Measurements from ENCODE around the gene BRPF3.

The BRPF3 gene

DNA sequence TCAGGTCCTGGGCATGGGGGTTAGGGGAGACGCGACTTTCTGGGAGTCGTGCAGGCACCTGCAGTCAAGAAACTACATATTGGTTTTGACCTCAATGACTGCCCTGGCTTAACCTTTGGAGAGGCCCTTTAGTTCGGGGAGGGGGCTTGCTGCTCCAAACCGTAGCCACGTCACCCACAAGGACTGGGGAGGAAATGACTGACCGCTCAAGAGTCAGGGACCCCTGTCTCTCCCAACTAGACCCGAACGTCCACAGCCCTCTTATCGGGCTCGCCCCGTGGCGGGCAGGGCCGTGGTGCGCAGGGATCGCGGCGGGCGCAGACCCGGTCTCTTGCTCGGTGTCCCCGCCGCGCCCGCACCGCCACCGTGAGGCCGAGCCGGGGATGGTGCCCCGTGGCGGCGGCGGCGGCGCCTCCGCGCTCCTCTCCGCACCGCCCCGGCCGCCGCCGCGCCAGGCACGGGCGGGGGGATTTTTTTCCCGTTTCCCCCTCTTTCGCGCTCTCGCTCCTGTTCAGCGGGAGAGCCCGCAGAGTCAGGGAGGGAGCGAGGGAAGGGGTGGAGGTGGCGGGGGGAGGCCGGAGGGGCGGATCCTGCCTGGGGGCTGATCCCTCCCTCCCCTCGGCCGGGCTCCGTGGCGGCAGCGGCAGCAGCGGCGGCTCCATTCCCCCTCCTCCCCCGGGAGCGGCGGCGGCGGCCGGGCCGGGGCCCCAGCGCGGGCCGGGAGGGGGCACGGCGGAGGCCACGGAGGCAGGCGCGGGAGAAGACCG lies at the start of gene BRPF3:
Gene BRPF3, plus strand, starts transcription at position 632 of the 767 bp plus-strand sequence. CDS start 3,579 bp downstream, outside the sequence.
- DNase-seq = peak; percentile 39

DNA sequence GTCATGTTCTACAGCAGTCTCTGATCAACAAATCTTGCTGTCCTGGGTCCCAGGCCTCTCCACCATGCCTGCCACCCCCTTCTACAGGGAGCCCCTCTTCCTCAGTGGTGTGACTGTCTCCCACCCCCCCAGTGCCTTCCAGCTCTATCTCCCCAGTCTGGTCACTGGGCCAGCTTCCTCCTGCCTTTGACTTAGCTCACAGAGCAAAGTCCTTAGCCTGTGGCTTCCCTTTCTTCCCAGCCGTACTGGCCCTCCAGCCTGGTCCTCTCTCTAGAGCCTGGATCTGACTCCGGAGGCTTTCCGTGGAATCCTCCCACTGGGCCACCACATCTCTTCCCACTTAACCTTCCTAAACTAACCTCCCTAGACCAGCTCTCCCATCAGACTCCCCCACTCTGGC lies 49.2 kb upstream of the BRPF3 start:
- DNase-seq = no peak

DNA sequence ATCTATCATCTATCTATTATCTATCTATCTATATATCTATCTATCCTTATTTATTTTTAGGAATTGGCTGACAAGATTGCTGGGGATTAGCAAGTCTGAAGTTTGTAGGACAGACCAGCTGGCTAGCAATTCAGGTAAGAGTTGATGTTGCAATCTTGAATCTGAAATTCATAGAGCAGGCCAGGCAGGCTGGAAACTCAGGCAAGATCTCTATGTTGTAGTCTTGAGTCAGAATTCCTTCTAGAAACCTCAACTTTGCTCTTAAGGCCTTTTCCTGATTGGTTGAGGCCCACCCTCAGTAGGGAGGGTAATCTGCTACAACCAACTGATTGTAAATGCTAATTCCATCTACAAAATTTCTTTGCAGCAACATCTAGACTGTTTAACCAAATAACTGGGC lies 47.1 kb upstream of the BRPF3 start:
- no peak for DNase-seq

DNA sequence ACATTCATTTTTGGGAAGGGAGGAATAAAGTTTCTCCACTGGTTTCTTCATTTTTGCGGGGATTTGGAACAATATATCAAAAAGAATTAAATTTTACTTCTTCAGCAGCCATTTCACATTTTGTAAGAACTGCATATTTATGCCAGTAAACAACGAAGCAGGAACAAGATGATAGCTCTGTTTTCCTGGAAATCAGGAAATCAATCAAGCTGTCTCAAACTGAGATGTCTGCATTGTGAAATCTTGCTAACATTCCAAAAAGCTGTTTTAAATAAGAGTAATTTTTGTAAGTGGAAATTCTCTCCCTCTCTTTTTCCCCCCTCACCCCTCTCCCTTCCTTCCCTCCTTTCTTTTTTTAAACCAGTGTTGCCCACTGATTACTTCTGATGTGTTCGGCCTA lies 46.3 kb upstream of the BRPF3 start:
- DNase-seq = no peak

DNA sequence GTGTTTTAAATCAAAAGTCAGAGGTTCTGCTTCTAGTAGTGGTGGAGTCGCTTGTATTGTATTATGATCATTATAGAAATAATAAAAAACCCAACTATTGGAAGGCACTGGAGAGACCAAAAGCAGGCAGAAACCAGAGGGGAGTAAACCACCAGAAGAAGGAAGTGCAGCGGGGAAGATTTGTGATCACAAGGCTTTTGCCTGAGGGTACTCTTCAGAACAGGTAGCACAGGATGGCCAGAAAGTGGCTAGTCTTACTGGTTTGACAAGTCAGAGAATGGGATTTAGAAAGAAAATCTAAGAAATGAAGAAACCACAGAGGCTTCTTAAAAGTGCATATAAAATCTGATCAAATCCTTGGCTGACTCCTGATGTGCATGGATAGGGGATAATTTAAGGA lies 42.3 kb upstream of the BRPF3 start:
- no peak for DNase-seq

DNA sequence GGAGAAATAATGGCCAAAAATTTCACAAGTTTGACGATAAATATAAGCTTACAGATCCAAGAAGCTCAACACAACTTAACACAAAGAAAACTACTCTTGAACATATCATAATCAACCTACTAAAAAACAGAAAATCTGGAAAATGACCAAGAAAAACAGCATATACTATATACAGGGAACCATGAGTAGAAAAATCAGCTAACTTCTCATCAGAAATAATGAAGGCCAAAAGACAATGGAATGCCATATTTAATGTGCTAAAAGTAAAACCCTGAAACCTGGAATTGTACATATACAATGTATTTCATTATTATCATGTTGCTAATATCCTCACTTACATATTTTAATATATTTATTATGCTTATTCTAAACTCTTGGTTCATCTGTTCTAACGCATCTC lies 40.9 kb upstream of the BRPF3 start:
- no peak for DNase-seq

DNA sequence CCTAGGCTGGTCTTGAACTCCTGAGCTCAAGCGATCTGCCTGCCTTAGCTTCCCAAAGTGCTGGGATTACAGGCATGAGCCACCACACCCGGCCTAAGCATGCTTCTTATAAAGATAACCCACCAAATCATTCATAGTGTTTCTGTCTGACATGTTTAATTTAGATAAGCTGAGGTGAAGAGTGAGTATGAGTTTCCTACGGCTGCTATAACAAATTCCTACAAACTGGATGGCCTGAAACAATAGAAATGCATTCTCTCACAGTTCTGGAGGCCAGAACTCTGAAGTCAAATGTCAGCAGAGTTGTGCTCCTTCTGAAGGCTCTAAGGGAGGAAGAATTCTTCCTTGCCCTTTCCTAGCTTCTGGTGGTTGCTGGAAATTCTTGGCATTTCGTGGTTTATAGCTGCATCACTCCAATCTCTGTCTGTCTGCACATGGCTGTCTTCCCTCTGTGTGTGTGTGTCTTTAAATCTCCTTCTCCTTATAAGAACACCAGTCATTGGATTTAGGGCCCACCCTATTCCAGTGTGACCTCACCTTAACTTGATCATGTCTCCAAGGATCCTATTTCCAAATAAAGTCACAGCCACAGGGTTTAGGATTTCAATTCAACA lies 36.3 kb upstream of the BRPF3 start:
- DNase-seq = no peak

DNA sequence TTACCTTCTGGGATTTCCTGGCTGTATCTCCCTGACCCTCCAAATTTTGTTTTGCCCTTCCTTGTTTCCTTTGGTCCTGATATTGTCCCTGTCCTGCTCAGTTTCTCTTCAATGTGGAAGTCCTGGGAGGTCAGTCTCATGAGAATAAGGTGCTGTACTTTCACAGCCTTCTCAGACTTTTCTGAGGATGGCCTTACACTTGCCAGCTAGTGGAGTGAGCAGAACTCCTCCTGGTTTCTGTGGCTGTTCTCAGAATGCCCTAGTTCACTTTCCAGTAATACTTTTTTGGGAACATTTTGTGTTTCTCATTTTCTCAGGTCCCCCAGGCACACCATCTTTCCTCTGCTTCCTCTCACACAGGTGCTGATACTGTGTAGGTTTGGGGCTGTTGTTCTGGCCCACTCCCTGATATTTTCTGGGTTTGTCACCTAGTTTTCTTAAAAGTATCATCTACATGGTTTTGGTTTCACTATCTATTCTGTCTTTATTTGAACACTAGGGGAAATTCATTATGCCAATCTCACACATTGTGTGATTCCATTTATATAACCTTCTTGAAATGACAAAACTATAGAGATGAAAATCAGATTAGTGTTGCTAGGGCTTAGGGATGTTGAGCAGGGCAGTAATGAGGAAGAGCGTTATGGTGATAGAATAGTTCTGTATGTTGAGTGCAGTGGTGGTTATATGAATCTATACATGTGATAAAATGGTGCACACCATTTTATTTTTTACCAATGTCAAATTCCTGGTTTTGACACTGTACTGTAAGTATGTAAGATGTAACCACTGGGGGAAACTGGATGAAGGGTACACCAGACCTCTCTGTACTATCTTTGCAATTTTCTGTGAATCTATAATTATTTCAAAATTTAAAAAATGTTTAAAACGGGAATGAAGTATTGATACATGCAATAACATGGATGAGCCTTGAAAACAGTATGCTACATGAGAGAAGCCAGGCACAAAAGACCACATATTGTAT lies 27.2 kb upstream of the BRPF3 start:
- DNase-seq = no peak

DNA sequence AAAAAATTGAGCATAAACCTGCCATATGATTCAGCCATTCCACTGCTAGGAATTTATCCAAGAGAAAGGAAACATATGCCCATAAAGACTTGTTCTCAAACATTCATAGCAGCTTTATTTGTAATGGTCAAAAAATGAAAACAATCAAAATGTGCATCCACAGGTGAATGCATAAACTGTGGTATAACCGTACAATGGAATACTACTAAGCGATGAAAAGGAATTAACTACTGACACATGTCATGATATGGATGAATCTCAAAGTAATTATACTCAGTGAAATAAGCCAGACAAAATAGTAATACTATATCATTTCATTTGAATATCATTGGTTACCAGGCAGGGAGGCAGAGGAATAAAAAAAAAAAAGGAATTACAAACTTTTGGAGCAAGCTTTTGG lies 25.8 kb upstream of the BRPF3 start:
- DNase-seq = no peak

DNA sequence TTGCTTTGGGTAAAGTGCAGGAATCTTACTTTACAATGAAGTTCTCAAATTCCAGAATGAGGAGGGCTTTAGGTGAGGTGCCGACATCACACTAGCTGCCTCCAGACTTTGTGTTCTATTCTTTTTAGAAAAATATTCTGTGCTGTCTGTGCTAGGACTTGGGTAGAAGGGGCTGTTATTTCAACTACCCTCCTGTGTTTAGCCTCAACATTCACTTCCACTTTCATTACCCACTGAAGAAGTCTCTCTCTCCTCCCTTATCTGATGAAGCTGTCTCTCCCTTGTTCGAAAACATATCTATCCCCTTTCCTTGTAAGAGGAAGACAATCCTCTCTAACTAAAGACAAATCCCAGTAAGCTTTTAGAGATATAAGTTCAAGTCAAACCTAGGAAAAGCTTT lies 25.0 kb upstream of the BRPF3 start:
- no peak for DNase-seq

DNA sequence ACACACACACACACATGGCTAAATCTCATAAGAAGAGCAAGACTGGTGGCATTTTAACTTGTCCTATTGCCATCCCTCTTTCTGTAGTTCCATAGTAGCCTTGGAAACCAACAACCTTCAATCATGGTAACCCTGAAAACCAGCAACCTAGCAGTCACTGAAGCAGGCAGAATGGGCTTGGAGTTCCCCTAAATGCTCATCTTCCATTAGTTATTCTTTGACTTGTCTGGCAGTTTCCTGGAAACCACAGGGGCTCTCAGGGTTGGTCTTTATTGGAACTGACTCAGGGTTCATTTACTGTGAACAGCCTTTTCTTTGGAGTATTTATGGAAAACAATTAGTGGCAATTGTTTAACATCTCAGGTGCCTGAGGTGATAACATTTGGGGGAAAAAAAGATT lies 19.4 kb upstream of the BRPF3 start:
- no peak for DNase-seq

DNA sequence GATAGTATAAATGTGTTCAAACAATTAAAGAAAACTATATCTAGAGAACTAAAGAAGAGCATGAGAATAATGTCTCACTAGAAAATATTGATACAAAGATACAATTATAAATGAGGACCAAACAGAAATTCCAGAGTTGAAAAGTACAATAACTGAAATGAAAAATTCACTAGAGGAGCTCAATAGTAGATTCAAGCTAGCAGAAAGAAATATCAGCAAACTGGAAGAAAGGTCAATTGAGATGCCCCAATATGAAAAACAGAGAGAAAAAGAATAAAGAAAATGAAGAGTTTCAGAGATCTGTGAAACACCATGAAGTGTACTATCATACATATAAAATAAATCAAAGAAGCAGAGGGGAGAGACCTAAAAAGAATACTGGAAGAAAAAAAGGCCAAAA lies 18.0 kb upstream of the BRPF3 start:
- no peak for DNase-seq

DNA sequence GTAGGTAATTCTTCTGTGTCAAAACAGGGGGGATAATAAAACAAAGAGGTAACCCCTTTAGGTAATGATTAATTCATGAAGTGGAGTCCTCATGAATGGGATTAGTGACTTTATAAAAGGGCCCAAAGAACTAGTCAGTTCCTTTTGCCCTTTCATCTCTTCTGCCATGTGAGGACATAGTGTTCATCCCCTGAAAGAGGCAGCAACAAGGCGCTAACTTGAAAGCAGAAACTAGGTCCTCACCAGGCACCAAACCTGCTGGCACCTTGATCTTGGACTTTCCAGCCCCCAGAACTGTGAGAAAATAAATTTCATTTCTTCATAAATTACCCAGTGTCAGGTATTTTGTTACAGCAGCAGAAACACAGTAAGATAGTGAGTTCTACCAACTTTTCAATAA lies 16.4 kb upstream of the BRPF3 start:
- no peak for DNase-seq

DNA sequence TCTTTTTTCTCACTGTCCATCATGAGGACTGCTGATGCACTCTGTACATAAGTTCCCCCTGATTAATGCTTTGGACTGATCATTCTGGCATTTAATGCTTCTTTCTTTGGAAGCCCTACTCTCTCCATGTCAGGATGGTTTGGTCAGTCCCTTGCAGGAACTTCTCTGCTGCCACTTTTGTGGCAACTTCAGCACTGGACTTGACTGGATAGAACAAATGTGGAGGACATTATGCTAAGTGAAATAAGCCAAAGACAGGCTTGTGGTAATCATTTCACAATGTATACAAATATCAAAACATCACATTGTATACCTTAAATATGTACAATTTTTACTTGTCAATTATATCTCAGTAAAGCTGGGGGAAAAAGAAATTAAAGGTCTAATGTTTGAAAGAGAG lies 12.2 kb upstream of the BRPF3 start:
- DNase-seq = no peak

DNA sequence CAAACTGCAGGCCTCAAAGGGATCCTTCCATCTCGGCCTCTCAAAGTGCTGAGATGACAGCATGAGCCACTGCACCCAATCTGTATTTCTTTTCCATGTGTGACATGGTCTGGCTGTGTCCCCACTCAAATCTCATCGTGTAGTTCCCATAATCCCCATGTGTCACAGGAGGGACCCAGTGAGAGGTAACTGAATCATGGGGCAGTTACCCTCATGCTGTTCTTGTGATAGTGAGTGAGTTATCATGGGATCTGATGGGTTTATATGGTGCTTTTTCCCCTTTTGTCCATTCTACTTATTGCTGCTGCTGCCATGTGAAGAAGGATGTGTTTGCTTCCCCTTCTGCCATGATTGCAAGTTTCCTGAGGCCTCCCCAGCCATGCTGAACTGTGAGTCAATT lies 10.3 kb upstream of the BRPF3 start:
- DNase-seq = no peak

DNA sequence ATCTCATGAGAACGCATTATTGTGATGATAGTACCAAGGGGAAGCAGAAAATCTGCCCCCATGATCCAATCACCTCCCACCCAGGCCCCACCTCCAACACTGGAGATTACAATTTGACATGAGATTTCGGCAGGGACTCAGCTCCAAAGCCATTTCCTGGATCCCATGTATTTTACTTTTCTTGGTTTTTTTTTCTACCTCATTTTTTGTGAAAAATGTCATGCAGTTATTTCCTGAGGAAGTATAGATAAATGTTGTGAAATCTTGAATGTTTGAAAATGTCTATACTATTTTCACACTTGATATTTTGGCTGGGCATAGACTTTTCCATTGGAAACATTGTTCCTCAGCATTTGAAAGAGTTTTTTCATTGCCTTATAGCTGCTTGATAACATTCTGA lies 9.1 kb upstream of the BRPF3 start:
- no peak for DNase-seq

DNA sequence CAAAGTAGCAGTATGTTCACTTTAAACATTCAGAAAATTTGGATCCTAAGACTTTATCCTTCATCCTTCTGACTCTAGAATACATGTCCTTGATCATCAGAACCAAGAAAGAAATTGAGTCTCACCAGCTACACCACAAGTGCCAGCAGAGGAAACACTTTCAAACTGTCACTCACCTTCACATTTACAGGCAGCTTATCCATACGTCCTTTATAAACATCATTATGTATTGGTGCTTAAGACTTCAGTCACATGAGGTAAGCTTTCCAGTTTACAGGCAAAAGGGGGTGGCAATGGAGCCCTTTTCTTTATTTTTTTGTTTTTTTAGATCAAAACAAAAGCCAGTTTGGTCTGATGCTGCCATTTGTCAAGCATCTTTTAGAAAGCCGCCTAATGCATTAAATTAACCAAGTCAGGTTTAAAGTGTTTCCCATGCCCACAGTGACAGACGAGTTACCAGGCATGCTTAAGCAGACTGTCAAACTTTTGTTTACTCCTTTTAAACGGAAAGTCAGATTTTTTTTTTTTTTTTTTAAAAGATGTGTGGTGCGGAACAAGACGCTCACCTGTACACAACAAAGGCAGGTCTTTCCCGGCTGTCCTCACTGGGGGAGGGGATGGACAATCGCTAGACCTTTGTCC lies 952 bp upstream of the BRPF3 start:
- DNase-seq = no peak

DNA sequence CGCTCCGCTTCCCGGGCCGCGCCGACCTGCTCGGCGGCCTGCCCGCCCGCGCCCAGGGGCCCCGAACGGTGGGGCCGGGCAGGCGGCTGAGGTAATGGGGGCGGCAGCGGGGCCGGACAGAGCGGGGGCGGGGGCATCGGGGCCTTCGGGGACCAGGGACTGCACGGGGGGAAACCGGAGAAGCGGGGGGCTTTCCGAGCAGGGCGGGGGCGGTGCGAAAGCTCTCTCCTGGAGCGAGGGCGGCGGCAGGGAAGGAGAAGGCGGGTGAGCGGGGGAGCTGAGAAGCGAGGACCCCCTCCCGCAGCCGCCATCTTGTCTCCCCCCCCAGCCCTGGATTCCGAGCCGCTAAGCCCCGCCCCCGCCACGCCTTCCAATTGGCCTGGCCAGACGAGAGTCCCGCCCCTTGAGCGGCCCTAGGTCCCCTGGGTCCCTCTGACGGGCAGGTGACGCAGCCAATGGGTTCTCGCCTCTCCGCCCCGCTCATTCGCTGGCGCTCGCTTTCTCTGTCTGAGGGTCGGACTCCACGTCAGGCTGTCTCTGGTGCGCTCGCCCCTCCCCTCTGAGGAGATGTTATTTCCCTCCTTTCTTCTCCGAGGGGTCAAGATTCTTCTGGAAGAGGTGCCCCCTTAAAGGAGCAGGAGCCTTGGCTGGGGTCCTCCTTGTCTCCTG lies 470 bp downstream of the BRPF3 start:
- peak; percentile 74 for DNase-seq

DNA sequence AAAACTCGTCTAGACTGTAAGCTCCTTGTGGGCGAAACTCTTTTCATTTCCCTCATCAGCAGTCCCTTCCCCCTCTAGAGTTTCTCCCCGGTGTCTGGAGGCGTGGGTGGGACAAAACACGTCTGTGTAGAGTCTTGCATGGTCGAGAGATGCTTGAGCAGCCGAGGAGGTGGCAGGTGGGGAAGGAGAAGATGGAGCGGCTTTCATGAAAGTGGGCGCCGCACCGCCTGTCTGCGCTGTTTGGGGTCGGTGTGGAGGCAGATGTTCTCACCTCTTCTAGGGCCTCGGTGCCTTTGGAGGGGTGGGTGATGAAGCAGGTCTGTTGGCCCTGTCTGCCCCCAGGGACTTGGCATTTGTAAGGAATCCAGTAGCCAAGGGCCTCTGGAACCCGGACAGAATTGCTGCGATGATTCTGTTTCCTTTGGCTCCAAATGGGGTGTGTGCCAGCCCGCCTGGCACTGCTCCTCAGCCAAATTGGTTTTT lies 1.2 kb downstream of the BRPF3 start:
- no peak for DNase-seq

DNA sequence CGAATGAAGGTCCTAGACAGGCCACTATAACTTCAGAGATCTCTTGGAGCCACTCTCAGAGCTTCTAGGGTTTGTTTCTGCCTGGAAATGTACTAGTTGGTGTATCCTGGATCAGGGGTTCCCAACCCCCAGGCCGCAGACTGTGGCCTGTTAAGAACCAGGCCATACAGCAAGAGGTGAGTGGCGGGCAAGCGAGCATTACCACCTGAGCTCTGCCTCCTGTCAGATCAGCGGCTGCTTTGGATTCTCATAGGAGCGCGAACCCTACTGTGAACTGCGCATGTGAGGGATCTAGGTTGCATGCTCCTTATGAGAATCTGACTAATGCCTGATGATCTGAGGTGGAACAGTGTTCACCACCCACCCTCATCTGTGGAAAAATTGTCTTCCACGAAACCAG lies 2.4 kb downstream of the BRPF3 start:
- no peak for DNase-seq

DNA sequence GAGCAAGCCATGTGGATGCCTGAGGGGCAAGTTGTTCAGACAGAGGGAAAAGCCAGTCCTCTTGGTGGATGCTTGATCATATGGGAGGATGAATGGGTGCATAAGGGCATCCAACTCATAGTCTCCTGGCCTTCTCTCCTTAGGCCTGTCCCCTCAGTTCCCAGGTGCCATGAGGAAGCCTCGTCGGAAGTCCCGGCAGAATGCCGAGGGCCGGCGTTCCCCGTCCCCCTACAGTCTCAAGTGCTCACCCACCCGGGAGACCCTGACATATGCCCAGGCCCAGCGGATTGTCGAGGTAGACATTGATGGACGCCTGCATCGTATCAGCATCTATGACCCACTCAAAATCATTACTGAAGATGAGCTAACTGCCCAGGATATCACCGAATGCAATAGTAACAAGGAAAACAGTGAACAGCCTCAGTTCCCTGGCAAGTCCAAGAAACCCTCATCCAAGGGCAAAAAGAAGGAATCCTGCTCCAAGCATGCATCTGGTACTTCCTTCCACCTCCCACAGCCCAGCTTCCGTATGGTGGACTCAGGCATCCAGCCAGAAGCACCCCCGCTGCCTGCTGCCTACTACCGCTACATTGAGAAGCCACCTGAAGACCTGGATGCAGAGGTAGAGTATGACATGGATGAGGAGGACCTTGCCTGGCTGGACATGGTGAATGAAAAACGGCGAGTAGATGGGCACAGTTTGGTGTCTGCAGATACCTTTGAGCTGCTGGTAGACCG lies 3.8 kb downstream of the BRPF3 start:
- no peak for DNase-seq
